GM19328 (cell line): ENCODE data around the gene CELA1.
"Not testable (repeated sequence)": the region's sequence is repeated elsewhere in the genome, so short reads cannot be mapped to it uniquely, and the experiment has no call there.

Experiments
- ATAC-seq: cut with Tn5 transposase; IDR thresholded peaks from one replicate; pipeline ENCODE4 v1.9.1; 2021; ENCODE audit warnings: mild to moderate bottlenecking, moderate library complexity; ENCODE audit not compliant: unreplicated experiment

The CELA1 gene

DNA sequence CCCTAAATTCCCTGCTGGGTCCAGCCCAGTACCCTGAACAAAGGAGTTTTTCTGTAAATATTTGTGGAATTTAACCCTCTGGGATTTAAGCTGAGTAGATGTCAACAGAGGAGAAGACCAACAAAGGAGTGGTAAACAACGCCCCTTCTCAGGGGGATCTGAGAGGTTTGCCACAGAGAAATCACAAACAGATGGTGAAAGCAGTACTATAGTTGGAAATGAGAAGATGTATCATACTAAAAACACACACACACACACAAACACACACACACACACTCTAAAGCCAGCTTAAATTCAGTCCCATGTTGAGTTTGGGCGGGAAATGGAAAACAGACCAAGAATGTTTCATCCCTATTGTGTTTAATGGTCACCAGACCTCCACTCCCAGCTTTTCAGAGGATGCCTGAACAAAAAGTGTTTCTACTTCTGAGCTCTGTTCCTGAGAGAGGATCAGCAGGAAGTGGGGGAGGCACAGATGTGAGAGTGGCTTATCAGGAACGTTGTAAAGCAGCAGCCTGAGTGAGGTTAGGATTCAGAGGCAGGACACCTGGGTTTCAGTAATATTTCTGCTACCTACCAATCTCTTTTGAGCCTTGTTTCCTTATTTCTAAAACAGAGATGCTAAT, 25.7 kb downstream of the CELA1 start:
- ATAC-seq = no peak

DNA sequence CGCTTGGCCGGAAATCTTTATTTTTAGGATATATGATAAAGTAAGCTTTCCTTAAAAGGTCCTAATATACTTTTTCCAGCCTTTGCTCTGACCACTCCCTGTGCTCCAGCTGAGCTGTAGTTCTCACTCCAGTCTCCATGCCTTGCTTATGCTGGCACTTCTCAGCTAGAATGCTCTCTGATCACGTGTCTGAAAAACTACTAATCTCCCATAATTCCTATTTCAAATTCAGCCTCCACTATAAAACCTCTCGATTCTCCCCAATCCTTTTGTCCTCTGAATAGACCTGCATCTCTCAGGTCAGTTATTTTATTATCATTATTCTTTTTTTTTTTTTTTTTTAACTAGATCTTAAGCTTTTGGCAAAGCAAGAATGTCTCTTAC, 26.2 kb downstream of the CELA1 start:
- no peak for ATAC-seq

DNA sequence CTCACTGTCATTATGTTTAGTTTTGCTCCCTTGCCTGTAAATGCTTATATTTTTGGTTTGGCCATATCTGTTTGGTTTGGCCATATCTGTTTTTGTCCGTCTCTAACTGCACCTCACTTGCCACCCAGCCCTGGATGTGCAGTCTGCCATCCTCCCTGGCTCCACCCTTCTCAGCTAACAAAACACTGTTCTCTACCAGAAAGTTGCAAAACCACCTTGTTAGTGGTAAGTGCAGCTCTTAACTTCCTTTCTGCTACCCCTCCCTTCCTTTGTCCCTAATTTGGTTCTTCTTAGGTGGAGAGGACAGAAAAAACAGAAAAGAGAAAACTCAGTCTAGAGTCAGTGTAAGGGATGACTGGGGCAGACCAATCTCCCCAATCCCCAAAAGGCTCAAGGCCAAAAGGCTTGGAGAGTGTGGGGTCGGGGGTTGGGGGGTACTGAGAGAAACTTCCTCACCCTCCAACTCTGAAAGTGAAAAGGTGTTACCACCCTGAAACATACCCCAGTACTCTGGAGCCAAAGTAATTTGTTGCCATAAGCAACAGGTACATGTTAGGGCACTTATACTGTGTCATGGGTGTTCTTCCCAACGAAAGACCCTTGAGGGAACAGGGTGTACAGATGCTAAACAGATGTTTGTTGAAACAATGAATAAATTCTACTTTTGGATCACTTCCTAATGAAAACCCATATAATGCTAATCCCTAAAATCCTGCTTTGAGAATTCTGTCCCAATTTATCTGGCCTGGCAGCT, 27.5 kb downstream of the CELA1 start:
- no peak for ATAC-seq

DNA sequence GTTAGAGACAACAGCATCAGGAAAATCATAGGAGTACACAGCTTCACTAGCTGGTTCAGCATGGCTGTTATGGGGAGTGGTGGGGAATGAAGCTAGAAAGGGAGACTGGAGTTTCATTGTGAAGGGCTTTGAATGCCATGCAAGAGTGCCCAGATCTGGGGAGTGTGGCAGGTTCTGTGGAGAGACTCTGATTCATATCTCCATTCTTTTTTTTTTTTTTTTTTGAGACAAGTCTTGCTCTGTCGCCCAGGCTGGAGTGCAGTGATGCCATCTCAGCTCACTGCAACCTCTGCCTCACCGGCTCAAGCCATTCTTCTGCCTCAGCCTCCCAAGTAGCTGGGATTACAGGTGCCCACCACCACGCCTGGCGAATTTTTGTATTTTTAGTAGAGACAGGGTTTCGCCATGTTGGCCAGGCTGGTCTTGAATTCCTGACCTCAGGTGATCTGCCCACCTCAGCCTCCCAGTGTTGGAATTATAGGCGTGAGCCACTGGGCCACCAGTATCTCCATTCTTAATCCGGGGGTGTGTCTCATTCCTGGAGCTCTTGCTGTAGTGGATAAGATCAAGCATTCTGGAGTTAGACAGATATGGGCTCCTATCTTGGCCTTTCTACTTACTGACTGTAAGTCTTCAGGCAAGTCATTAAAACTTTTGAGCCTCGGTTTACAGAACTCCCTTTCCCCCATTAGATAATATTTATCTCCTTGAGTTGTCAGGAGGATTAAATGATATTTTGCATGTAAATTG, 28.2 kb downstream of the CELA1 start:
- not testable (repeated sequence) for ATAC-seq

DNA sequence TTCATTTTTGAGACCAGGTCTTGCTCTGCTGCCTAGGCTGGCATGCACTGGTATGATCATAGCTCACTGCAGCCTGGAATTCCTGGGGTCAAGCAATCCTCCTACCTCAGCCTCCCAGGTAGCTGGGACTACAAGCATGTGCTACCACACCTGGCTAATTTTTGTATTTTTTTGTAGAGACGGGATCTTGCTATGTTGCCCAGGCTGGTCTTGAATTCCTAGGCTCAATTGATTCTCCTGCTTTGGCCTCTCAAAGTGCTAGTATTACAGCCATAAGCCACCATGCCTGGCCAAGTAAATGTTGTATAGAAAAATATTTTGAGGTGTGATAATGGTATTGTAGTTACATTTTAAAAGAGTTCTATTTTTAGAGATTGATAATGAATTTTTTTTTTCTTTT, 35.1 kb downstream of the CELA1 start:
- ATAC-seq = no peak

DNA sequence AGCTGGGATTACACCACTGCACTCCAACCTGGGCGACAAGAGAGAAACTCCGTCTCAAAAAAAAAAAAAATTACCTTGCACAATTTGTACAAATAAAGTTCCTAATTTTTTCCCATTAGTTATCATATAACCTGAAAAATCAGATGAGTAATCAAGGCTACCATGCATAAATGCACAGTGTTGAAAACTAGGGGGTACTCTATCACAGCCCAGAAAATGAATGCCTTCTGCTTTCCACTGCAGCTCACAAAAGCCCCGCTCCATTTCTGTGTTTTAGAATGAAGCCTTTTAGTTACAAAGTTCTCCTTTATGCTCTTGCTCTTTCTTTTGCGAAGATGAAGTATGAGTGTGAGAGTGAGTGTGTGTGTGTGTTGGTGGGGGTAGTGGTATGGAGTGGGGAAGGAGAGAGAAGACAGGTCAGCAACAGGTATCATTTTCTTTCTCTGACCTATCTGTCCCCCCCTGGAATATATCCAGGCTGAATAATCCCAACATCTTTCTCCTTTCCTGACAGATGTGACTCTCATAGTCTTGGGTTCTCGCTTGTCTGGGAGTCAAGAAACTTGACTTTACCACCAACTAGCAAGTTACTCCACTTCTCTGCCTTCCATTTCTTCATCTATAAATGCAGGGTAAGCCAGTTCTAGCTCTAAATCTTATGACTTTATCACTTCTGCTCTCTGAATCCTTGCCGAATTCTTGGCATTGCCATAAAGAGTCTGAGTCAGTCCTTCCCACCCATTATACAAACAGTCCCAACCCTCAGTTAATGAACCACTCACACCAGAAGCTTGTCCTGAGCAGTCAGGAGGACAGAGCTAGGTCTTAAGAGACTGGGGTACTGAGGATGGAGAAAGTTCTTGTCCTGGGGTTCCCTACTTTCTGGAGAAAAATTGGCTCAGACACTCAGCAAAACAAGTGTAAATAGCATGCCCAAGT, 38.6 kb downstream of the CELA1 start:
- no peak for ATAC-seq

DNA sequence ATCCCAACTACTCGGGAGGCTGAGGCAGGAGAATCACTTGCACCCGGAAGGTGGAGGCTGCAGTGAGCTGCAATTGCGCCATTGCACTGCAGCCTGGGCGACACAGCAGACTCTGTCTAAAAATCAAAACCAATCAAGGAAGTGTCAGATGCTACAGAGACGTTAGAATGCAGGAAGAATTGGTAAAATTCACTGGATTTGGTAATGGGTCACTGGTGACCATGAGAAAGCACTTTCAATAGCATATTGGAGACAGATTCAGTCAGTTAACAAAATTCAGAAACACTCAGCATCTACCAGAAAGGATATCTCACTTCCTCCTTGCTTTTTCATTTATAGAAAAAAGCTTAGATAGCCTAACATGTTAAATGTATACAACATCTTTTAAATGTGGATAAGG, 40.0 kb downstream of the CELA1 start:
- ATAC-seq = no peak

DNA sequence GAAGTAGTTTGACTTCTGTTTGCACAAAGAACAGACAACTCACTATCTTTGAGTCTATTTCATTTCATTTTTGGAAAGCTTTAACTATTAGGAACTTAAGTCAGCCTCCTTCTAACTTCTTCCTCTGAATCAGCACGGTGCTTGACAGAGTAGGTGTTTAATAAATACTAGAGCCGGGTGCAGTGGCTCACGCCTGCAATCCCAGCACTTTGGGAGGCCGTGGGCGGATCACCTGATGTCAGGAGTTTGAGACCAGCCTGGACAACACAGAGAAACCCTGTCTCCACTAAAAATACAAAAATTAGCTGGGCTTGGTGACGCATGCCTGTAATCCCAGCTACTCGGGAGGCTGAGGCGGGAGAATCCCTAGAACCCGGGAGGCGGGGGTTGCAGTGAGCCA, 45.7 kb downstream of the CELA1 start:
- not testable (repeated sequence) for ATAC-seq

DNA sequence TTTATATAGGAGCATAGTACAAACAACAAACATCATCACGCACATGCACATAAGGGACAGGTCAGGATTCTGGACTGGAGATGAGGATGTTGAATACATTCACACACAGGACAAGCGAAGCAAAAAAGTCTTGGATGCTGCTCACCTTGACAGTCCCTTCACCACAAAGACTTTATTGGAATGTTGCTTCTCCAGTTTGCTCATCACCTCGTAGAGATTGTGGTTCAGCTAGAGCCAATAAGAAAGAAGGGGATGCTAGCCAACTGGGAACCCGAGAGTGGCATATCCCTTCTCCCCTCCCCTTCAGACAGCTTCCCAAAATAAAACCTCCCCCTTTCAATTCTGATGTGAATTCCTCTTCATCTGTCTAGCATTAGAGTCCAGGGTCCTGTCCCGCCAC, 50.8 kb downstream of the CELA1 start:
- no peak for ATAC-seq

DNA sequence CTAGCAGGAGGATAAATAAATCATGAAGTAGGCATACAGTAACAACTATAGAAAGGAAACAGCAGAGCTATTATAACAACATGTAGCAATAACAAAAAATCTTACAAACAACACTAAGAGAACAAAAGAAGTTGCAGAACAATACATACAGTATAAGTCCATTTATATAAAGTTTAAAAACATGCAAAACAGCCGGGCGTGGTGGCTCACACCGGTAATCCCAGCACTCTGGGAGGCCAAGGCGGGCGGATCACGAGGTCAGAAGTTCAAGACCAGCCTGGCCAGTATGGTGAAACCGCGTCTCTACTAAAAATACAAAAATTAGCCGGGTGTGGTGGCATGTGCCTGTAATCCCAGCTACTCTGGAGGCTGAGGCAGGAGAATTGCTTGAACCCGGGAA, 52.4 kb downstream of the CELA1 start:
- not testable (repeated sequence) for ATAC-seq

DNA sequence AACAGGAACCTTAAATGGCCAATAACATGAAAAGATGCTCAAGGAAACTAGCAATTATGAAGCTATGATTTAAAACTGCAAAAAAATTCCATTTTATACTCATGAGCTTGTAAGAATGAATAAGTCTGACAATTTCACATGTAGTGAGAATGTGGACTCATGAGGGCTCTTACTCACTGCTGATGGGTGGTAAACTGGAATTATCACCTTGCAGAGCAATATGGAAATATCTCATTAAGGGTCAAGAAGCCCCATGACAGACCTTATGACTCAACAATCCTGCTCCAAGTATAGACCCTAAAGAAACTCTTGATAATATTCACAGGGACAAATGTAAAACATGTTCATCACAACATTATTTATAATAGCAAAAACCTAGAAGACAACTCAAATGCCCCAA, 52.8 kb downstream of the CELA1 start:
- ATAC-seq = no peak

DNA sequence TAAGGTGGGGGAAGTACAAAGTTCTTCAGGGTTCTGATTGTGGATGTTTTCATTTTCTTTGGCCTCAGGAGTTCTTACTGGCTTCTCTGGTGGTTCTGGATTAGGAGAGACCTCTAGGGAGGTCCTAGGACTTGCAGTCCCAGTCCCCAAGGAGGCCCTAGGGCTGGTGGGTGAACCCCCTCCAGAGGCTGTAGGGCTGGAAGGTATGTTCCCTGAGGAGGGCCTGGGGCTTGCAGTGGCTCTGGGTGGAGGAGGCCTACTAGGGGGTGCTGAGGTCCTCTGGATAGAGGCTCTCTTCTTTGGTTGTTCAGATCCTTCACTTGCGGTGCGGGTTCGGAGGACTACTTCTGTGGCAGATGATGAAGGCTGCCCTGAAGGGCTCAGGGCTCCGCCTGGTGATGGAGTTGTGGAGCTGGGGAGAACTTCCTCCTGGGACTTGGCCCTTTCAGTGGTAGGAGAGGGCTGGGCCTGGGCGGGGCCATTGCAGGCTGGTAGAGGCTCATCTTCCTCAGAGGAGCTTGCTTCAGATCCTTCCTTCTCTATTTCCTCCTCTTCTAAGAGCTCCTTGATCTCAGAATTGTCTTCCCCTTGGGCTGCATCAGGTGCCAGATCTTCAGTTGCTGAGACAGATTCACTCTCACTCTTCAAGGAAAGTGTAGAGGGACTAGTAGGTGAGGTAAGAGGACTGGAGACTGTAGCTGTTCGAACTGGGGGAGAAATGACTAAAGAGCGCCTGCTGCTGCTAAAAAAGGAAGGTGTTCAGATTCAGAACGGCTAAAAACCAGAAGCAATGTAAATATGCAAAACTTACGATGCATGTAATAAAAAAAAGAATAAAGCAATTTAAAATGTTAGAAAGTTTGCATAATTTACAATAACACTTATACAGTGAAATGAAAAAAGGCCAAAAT, 54.6 kb downstream of the CELA1 start:
- ATAC-seq = not testable (repeated sequence)

DNA sequence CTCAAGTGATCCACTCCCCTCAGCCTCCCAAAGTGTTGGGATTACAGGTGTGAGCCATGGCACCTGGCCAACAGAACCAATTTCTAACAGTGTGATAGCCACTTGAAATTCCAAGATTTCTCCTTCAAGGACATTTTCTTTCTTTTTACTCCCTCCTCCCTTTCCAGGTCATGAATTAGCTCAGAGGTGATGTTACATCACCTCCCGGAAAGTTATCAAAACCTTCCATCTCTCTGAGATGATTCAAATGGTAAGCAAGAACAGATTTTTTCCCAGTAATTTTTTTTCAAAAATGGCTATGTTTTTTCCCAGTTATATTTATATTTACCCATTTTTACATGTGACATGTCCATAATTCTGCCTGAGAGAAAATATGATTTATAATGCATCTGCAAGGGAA, 60.6 kb downstream of the CELA1 start:
- no peak for ATAC-seq

DNA sequence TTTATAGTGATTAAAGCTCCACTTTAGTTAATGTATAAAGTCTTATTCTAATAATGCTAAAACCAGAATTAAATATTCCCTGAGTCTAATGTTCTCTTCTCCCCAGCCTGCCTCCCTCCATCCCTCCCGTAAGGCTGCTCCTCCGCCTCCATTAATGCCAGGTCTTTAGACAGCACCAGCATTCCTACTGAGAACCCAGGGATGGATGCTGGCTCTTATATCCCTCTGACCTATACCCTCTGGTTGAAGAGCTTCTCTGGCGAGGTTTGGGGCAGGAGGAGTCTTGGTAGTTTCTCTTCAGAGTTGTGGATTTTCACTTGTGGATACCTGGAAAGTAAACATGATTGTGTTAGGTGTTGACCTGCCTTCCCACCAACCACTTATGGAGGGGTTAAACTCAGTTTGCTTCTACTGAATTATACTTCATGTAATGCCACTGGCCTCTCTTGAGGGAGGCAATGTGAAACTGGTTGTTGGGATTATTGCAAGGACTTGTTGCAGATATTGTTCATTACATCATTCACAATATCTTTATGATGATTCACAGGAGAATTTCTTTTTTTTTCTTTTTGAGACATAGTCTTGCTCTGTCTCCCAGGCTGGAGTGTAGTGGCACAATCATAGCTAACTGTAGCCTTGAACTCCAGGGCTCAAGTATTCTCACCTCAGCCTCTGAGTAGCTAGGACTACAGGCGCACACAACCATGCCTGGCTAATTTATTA, 65.1 kb downstream of the CELA1 start:
- ATAC-seq = no peak
